ENCODE data around the gene SMAD5. TPM values are rescaled to one million over a fixed set of nuclear protein-coding genes. Genes with fewer than 3 reads are reported as not detected.

Gene SMAD5
- total RNA-seq, 1 donor from 2014 or later: 32.9 TPM

DNA sequence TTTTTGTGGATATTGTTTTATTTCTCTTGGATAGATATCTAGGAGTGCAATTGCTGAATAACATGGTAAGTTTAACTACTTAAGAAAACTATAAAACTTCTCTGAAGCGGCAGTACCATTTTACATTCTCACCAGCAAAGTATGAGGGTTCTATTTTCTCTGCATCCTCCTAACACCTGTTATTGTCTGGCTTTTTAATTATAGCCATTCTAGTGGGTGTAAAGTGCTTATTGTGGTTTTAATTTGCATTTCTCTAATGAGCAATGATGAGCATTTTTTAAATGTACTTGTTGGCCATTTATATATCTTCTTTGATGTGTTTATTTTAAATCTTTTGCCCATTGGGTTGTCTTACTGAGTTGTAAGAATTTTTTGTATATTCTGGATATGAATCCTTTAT, 31.6 kb downstream of the SMAD5 start:
- TF ChIP-seq, protein P1, sequence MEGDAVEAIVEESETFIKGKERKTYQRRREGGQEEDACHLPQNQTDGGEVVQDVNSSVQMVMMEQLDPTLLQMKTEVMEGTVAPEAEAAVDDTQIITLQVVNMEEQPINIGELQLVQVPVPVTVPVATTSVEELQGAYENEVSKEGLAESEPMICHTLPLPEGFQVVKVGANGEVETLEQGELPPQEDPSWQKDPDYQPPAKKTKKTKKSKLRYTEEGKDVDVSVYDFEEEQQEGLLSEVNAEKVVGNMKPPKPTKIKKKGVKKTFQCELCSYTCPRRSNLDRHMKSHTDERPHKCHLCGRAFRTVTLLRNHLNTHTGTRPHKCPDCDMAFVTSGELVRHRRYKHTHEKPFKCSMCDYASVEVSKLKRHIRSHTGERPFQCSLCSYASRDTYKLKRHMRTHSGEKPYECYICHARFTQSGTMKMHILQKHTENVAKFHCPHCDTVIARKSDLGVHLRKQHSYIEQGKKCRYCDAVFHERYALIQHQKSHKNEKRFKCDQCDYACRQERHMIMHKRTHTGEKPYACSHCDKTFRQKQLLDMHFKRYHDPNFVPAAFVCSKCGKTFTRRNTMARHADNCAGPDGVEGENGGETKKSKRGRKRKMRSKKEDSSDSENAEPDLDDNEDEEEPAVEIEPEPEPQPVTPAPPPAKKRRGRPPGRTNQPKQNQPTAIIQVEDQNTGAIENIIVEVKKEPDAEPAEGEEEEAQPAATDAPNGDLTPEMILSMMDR (conservative IDR thresholded peaks at IDR 0.05; ENCODE audit: low read depth, low read length): no peak
- no peak overlapping the region for H3K4me3 ChIP-seq (ENCODE audit: low read depth, low read length)
- DNase-seq (ENCODE audit: low read depth): no peak

DNA sequence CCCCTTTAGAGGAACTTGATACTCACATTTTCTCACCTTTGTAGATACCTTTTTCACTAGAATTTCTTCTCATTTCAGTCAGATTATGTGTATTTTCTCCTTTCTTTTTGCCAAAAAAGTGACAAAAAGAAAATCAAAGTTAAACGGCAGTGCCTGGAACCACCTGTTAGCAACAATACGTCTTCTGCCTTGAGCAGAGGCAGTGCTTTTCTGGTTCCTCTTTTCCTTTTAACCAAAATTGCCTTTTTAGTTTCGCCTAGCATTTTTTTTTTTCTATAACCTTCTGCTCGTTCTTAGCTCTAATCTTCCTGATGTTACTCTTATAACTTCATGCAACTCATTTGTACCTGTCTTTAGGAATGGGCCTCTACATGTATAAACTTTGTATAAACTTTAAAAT, 34.3 kb downstream of the SMAD5 start:
- DNase-seq (ENCODE audit: low read depth): no peak
- H3K4me3 ChIP-seq (ENCODE audit: low read depth, low read length): no peak overlapping the region
- TF ChIP-seq, protein P1 (conservative IDR thresholded peaks at IDR 0.05; ENCODE audit: low read depth, low read length): no peak

DNA sequence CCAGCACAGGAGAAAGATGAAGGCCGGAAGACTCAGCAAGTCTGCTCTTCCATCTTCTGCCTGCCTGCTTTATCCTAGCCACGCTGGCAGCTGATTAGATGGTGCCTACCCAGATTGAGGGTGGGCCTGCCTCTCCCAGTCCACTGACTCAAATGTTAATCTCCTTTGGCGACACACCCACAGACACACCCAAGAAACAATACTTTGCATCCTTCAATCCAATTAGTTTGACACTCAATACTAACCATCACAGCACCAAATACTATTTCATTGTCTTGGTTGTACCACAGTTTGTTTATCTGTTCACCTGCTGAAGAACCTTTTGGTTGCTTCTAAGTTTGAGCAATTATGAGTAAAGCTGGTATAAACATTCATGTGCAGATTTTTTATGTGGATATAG, 36.6 kb downstream of the SMAD5 start:
- DNase-seq (ENCODE audit: low read depth): no peak
- TF ChIP-seq, protein P1 (conservative IDR thresholded peaks at IDR 0.05; ENCODE audit: low read depth, low read length): no peak
- H3K4me3 ChIP-seq (ENCODE audit: low read depth, low read length): no peak overlapping the region

DNA sequence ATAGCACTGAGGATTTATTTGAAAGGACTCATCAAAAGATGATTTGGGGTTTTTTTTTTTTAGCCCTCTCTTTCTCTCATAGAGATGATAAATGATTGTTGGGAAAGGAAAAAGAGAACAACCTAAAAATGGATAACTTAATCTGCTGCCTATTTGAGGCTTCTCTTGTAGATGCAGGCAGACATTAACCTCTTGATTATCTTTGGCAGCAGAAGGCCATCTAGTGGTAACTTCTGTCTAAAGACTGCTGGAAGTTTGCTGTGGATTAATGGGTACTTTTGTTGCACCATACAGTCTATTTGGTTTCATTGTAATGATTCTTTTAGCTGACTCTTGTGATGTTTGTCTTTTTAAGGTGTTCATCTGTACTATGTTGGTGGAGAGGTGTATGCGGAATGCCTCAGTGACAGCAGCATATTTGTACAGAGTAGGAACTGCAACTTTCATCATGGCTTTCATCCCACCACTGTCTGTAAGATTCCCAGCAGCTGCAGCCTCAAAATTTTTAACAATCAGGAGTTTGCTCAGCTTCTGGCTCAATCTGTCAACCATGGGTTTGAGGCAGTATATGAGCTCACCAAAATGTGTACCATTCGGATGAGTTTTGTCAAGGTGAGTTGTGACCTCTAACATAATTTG, 41.5 kb downstream of the SMAD5 start:
- H3K4me3 ChIP-seq (ENCODE audit: low read depth, low read length): no peak overlapping the region
- DNase-seq (ENCODE audit: low read depth): no peak
- TF ChIP-seq, protein P1 (conservative IDR thresholded peaks at IDR 0.05; ENCODE audit: low read depth, low read length): peak; percentile 76

DNA sequence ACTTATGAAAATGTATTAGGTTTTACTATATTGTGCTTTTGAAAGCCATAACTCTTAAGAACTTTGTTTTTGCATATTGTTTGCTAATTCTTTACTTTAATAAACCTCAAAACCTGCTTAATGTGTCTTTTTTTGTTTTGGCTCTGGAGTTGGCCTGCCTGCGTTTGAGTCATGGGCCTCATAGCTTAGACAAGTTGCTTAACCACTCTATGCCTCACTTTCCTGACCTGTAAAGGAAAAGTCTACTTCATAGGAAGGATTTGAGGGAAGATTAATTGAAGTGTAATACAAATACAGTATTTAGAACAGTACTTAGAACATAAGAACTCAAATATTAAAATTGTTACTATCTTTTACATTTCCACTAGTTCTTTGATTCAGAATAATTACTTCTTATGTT, 50.0 kb downstream of the SMAD5 start:
- H3K4me3 ChIP-seq (ENCODE audit: low read depth, low read length): no peak overlapping the region
- DNase-seq (ENCODE audit: low read depth): no peak
- TF ChIP-seq, protein P1 (conservative IDR thresholded peaks at IDR 0.05; ENCODE audit: low read depth, low read length): no peak

DNA sequence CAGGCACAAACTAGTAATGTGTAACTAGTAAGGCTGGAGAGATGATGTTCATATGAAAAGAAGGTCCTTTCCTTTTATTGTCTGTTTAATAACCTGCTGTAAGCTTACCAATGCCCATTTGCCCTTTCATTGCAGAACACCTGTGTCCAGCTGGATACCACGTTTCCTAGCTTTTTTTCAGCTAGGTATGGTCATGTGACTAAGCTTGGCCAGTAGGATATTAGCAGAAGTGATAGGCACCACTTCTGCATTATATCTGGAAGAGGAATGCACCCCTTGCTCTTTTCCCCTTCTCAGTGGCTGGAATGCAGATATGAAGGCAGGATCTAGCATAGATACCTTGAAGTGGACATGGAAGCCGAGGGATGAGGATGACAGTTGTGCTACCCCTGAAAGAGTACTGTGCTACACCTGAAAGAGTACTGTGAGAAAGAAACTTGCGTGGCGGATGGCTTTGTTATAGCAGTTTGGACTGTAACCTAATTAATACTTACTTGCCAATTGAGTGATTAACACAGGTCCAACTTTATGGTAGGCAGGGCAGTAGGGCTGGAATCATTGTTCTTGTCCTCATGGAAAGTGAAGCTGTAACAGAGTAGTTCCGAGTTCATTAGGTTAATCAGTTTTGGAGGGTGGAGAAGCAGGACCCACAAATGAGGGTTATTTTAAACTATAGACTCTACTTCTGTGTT, 53.5 kb downstream of the SMAD5 start:
- TF ChIP-seq, protein P1 (conservative IDR thresholded peaks at IDR 0.05; ENCODE audit: low read depth, low read length): no peak
- no peak overlapping the region for H3K4me3 ChIP-seq (ENCODE audit: low read depth, low read length)
- DNase-seq (ENCODE audit: low read depth): no peak

DNA sequence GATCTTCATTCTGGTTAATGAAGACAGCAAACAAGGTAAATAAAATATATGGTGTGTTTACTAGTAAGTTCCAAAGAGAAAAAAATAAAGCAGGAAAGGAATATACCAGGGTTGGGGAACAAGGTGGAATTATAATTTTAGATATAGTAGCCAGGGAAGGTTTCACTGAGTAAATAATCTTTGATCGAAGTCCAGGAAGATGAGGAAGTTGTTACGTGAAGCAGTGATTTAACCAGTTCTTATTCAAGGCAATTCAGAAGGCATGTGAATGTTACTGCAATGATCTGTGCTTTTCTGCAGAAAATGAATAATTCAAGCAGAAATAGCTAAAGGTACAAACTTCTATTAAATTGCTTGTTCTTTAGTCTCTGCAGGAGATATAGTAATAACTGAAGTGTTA, 54.2 kb downstream of the SMAD5 start:
- TF ChIP-seq, protein P1 (conservative IDR thresholded peaks at IDR 0.05; ENCODE audit: low read depth, low read length): no peak
- DNase-seq (ENCODE audit: low read depth): no peak
- no peak overlapping the region for H3K4me3 ChIP-seq (ENCODE audit: low read depth, low read length)

Data from epithelial cell of proximal tubule (primary cell).